Vagina (tissue), 2 donors: Measurements from ENCODE around the gene CPN1.

ENCODE experiments used
- POLR2A ChIP-seq, 2 donors: fragments of 450-650 bp; IDR thresholded peaks; one replicate each; pipeline ENCODE4 v1.6.1; 2017; ENCODE audit warnings: antibody characterized with exemption in 2 of 2, mild to moderate bottlenecking in 2 of 2, moderate library complexity in 2 of 2
- POLR2AphosphoS5 ChIP-seq, 2 donors: sonication (generic); formaldehyde crosslinking; IDR thresholded peaks; one replicate each; pipeline ENCODE4 v1.9.0; 2017; ENCODE audit warnings: antibody characterized with exemption in 2 of 2, mild to moderate bottlenecking in 2 of 2, low read depth in 1 of 2; ENCODE audit not compliant: insufficient read depth in 1 of 2
- TF ChIP-seq, protein P1 (sequence below), 3 experiments: fragments of 450-650 bp in 2 of 3; fragments of 200-600 bp in 1 of 3; sonication (generic) in 1 of 3; IDR thresholded peaks; one replicate each; pipeline ENCODE4 v1.5.1; 2017 to 2019; ENCODE audit warnings: antibody characterized with exemption in 3 of 3, mild to moderate bottlenecking in 2 of 3, moderate library complexity in 2 of 3

DNA sequence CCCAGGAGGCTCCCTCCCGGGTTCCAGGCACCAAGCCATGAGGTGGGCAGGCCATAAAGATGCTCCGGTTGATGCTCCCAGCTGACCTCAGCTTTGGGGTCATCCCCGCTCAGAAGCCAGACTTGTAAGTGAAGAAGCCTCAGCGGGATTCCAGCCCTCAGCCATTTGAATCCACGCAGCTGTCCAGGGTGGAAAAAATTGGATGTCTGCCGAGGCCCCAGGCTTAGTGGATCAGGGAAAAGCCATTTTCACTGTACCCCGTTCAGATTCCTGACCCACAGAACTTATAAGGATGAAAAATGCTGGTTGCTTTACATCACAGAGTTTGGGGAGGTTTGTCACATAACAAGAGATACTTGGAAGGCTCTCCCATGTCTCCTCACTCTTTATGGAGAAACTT is 49.2 kb upstream of the CPN1 start:
- TF ChIP-seq, protein P1, sequence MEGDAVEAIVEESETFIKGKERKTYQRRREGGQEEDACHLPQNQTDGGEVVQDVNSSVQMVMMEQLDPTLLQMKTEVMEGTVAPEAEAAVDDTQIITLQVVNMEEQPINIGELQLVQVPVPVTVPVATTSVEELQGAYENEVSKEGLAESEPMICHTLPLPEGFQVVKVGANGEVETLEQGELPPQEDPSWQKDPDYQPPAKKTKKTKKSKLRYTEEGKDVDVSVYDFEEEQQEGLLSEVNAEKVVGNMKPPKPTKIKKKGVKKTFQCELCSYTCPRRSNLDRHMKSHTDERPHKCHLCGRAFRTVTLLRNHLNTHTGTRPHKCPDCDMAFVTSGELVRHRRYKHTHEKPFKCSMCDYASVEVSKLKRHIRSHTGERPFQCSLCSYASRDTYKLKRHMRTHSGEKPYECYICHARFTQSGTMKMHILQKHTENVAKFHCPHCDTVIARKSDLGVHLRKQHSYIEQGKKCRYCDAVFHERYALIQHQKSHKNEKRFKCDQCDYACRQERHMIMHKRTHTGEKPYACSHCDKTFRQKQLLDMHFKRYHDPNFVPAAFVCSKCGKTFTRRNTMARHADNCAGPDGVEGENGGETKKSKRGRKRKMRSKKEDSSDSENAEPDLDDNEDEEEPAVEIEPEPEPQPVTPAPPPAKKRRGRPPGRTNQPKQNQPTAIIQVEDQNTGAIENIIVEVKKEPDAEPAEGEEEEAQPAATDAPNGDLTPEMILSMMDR (IDR thresholded peaks at IDR 0.05) = no peak
- no peak for TF ChIP-seq POLR2AphosphoS5 (IDR thresholded peaks at IDR 0.05; ENCODE audit: insufficient read depth in 1 of 2, low read depth in 1 of 2)
- no peak for TF ChIP-seq POLR2A (IDR thresholded peaks at IDR 0.05)
